HL-60/S4 treated with retinoic acid at 250 ng/mL for 4 days and 3 days (cell line): ENCODE measurements around the gene PLXNA2.

Experiments used
- in situ Hi-C: fragments of 300-500 bp; cut with MboI; formaldehyde crosslinking; loops from 2 replicates; pipeline ENCODE4 v1.7.0; 2022; ENCODE audit warnings: low sequenced_read_pairs

PLXNA2 gene

DNA sequence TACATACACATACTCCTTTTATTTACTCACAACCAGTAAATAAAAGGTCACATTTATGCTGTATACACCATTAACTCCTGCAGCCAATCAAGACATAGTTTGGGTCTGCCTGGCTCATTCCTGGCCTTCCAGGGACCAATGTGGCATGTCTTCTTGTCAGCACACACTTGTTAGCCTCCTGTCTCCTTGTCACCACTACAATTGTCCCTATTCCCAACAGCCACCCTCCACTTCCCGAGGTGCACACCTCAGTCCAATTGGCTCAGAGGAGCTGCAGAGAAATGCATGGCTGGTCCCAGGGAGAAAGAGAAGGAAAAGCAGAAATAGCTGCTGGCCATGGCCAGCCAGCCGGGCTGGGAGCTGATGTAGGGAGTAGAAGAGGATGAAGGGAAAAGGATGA lies 116.9 kb downstream of the PLXNA2 start:
- in situ Hi-C loops = no loop called here

DNA sequence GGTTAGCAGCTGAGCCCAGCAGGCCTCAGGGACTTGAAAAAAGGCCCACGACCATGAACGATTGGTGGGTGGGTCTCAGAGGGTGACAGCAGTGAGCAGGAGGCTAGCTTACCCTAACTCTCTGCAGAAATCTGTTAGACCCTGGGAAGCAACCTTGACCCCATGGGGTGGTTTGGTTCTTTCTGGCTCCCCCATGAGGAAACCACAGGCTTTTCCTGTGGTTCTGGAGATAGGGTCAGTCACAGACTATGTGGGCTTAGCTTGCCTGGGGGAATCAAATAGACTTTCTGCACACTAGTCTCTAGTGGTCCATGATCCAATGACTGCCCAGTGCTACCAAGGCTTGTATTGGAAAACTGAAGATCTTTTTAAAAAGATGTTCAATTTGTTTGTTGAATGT lies 118.1 kb downstream of the PLXNA2 start:
- in situ Hi-C loops = no loop called here

DNA sequence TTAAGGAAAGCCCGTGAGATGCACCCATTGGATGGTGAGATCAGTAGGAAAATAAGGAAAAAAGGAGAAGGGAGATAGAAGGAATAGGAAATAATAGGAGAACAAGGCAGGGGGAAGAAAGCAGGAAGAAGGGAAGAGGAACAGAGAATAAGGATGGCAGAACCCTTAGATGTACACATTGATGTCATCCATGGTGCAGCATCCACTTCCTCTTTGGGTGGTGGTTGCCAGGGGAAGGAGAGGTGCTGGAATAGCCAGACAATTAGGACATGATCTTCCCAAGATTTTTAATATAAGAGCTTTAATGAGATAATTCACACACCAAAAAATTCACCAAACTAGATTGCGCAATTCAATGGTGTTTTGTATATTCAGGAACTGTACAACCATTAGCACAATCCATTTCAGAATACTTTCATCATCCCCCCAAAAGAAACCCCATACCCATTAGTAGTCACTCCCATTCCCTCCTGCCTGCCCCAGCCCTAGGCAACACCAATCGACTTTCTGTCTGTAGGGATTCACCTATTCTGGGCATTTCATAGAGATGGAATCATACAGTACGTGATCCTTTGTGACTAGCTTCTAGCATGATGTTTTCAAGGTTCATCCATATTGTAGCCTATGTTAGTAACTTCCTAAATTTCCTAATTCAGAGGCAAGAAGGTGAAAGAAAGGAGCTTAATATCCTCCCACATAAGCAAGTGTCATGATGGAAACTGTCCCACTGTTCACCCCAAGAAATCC lies 121.4 kb downstream of the PLXNA2 start:
- in situ Hi-C loops = no loop called here

DNA sequence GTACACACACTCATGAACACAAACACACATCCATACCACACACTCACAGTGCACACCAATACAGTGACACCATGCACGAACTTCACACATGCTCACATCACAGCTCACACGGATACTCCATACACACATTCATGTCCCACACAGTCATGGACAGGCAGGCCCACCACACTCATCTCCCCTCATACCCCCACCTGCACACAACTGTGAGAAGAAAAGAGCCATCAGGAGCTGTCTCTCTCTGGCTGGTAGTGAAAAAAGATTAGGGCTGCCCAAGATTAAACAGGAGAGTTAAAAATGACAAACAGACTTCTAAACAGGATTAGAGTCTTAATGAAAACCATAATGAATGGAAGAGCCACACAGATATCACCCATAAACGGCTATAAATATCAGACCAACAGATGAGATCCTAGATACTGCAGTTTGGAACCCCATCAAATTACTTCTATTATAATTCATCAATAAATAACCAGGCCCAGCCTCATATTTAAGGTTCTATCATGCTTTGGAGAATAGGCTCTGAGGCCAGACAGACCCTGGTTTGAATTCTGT lies 122.3 kb downstream of the PLXNA2 start:
- in situ Hi-C loops = no loop called here

DNA sequence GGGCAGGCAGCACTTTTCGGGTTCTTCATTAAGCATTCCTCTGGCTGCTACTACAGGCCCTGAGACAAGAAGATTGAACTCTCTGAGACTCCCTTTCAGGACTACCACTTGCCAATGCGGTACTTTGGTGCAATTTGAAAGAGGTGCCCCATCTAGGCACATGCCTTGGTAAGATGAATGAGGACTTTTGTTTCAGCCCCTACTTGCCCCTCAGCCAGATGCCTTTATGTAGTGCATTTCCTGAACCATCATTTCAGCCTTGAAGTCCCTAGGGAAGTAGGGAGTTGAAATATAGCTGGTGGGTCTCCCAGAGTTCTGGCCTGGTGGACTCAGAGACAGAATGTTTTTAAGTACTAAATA lies 123.8 kb downstream of the PLXNA2 start:
- in situ Hi-C loops = no loop called here

DNA sequence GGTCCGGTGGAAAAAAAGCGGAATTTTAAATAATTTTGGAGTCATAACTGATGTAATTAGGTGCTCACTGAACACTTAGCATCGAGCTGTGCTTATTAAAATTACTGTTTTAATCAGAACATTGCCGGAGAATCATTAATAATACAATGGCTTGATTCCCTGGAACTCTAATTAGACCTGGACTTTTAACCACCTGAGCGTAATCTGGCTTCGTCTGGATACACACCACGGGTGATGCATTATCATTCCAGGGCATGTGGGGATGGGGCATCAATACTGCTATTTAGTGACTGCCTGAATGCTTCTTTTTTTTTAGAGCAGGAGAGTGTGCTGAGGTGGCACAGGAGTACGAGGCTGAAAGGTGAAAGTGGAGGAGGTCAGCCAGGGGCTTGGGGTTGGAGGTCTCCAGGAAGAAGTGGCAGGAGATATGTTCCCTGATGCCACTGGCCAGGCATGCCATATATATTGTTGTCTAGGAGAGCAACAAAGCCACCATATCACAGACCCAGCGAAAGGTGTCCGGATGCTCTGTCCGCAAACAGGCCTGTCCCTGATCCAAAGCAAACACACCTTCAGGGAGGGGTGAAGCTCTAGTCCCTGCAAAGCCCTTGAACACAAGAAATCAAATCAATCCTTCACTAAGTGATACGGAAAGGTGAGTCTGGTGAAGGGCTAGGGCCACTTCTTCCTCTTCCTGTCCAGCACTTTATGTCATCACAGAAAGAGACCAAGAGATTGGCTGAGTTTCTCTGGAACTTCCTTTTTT lies 125.2 kb downstream of the PLXNA2 start:
- in situ Hi-C loops = no loop called here

DNA sequence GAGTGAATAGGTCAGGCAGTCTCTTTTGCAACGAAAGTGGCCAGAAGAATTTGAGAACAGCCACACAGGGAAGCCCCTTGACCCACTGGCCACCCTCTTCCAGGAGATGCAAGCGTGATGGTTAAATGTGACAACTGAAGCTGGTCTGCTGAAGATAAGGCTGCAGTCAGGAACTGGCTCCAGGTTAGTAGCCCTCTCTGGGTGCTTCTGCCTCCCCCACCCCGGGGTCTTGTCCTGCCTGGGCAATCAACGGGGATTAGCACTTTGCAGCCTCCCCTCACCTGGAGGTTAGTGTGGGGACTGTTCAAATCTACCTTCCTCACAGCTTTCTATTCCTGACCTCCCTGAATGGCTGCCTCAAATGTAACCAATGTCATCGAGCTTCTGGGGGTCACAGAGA lies 125.9 kb downstream of the PLXNA2 start:
- in situ Hi-C loops = no loop called here

DNA sequence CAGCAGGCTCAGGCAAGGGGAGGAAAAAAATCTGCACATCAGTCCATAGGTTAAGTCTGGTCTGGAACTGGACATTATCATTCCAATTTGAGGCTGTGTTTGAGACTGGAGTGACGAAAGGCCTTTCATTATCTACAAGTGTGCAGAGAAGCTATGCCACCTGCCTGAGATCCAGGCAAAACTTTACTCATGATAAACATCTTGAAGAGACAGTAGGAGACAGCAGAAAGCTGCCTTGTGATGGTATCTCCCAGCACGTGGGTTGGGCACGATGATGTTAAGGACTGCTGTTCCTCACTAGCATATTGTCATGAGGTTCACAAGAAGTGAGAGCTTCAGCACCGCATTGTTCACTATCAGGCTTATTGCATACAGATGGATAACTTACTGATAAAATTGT lies 126.4 kb downstream of the PLXNA2 start:
- in situ Hi-C loops = no loop called here

DNA sequence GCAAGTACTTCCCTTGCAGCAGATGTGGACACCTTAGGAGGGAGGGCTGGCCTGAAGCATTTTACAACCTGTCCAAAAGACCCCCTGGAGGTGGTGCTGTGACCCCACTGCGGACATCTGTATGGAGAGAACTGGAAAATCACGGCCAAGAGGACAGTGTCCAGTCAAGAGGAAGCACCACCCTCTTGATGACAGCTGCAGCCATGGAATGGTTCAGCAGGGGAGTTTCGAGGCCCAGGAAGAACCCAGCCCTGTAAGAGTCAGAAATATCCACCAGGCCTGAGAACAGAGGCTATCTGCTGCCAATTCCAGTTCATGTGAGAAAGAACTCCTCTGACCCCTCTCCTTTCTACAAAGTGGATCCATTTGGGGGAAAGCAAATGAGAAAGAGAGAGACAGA lies 126.8 kb downstream of the PLXNA2 start:
- in situ Hi-C loops = no loop called here

DNA sequence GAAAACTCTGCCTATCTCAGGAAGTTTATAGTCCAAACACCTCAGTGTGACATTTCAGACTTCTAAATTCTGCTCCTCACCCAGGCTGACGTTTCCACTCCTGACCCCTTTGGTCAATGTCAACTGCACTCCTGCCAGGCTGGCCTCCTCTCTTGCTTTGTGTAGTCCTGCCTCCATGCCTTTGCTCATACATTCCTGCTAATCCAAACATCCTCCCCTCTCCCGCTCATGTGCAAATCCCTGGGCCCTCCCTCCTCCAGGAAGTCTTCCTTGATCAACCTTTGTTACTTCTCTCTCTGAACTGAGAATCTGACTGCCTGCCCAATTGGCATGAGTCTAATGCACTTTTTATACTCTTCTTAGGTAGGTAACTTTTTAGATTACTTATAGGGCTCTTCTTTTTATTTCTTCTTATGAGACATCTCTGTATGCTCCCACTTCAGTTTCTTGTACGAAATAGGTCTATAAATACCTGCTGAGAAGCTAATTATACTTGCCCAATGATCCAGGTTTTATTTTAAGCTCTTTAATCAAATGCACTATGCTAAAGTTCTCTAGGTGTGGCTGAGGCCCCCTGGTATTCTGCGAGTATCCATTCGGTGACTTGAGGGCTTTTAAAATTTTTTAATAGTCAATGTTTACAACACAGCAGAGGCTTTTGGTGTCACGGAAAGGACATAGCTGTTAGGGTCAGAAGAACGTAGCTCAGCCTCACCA lies 128.1 kb downstream of the PLXNA2 start:
- in situ Hi-C loops = no loop called here

DNA sequence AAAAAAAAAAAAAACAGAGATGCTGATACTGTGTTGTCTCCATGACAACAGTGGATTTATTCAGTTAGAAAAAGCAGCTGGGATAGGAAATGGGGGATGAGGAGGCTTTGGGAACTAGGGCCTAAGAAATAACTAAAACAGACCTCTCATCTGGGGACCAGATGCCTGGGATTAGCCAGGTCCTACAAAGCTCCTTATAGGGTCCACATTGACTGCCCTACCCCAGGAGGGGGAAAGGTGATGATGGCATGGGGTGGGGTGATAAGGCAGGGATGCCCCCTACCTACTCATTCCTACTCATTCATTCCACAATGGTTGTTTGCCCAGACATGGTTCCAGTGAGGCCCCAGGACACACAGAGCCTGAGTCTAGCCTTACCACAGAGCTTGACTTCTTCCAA lies 131.2 kb downstream of the PLXNA2 start:
- in situ Hi-C loops = no loop called here

DNA sequence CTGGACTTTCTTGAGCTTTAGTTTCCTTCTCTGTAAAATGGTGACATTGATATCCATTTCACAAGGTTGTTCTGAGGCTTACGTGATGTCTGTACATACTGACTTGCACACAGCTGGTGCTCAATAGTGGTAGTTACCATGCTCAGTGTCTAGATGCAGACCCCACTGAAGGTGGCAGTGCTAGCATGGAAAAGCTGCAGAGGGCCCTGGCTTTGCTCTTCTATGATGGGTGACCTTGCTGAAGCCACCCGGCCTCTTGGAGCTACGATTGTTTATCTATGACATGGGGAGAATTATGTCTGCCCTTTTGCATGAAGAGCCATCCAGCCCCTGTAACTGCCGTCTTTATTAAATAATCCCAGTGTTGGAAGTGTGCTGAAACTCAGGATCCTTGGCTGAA lies 131.8 kb downstream of the PLXNA2 start:
- in situ Hi-C loops = no loop called here

DNA sequence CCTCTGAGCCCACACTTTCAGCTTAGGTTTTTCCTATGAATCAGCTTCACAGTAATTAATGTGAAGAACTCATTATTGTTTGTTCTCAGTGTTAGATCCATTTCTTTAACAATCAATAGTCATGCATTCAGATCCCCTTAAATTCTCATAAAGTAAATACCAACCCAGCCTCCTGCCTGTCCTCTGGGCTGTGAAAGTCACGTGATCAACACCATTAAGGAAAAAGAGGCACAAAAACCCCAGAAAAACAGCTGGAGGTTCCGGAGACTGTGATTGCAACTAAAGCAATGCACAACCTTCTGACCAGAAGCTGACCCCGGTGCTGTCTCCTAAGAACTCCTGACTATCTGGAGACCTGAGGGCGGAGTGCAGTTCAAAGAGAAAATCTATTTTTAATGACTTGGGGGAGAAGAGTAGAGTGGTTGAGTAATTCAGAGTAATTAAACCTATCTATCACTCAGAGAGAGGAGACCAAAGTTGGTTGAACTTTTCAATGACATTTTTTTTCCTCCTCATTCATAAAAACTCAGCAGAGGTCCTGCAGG lies 132.5 kb downstream of the PLXNA2 start:
- in situ Hi-C loops = no loop called here

DNA sequence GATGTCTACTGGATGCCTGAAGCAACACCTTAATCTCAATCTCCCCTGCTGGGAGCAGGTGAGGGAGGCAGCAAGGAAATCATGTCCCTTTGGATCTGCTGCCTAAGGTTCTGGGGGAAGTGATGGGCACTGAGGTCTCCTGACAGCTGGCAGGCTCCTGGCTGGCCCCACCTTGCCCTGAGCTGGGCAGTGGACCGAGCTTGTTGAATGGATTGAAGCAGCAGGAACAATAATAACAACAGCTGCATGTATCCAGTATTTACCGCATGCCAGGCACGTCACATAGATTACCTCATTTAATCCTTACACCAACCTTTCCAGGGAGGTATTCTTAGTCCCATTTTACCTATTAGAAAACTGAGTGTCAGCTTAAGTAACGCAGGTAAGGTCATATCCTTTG lies 133.9 kb downstream of the PLXNA2 start:
- in situ Hi-C loops = no loop called here

DNA sequence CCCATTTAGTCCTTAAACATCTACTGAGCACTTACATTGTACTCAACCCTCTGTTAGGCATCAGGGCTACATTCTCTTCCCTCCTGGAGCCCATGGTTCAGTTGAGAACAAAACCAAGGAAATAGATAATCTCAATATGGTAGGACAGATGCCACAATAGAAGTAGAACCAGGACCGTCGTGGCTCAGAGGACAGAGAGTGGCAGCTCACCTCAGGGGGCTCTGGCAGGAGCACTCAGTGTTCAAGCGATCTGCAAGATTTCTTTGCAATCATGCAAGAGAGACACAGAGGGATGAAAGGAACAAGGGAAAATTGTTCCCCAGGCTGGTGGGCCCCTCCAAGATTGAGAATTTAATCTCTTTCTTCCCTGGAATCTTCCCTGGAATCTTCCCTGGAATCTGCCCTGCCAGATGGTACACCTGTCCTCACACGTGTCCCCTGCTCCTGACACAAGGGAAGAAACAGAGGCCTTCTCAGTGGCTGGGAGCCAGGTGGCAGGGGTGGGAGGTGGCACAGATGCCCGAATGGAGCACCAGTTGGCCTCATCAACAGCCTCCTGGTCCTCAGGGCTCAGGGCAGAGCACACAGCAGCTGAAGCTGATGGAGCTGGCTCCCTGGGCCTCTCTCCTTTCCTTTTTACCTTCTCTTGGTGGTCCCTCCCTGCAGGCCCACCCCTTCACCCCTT lies 135.4 kb downstream of the PLXNA2 start:
- in situ Hi-C loops = no loop called here

DNA sequence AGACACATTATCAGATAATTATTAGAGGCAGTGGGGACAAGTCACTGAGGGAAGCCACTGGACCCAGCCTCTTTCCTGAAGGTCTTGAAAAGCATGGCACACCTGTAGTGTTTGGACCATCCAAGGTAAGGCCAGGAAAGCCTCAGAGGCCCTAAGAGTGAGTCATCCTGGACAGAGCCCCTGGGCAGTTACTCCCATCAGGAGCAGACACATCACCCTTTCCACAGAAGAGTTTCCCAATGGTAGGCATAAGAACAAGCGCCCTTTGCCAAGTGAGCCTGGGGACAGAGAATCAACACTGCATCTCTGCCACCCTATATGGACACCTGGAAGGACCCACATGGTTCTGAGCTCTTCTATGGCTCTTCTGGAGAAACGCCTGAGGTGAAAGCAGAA lies 136.0 kb downstream of the PLXNA2 start:
- in situ Hi-C loops = no loop called here

DNA sequence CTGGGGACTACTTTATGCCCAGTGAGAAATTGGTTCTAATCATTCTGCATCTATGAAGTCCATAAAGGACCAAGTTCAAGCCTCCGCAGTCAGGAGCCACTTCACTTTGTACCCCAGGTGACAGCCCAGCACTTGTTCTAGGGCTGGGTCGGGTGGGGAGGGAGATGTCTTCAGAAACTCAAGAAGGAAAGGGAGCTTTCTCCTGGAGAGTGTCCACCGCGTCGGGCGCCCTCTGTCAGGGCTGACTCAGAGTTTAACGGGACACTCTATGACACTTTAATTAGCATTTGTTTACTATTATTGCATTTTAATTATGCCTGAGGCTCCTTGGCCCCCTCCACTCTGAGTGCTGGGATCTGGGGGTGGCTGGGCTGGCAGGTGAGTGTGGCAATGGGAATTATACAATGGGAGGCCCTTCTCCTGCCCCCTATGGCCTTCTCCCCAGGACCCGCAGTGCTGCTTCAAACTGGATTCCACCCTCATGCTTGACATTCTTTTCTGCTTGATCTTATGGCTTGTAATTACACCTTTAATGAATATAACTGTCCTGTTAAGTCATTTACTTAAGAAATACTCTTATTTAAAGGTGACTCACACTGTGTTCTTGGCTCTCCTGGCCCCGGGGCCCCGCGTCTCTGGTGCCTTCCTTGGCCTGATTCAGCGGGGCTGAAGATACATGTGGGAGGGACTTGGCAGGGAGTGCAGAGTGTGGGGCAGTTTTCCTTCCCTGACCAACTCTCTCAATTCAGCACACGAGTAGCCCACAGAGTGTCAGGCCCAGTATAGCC lies 136.6 kb downstream of the PLXNA2 start:
- in situ Hi-C loops = no loop called here

DNA sequence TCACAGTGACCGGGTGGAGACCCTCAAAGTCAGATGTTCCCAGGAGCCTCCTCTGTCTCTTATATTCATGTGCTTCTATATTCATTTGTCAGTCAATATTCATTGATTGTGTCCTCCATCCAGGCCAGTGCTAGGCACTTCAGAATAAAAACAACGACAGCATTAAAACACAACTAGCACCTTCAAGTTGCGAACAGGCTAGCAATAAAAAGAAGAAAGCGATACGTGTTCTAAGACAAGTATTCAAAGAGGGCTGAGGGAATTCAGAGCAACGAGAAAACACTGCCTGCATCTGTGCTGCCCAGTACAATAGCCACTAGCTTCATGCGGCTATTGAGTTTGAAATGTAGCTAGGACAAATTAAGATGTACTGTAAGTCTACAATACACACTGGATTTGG lies 138.0 kb downstream of the PLXNA2 start:
- in situ Hi-C loops = no loop called here

DNA sequence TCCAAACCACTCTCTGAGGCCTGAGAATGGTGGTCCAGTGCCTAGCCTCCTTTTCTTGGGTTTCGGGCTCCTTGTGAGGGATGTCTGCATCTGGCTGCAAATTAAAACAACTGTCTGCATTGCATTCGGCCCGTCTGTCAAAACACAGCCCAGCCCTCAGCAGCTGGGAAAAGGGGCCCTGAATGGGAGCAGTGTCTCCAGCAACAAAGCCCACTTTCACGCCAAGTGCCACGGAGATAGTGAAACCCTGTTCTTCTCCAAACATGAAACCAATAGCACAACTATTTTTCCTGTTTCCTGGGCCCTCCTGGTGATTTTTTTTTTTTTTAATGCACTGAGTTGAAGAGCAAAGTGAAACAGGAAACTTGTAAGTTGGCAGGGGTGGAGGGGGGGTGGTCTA lies 138.4 kb downstream of the PLXNA2 start:
- in situ Hi-C loops = no loop called here
